Left renal cortex interstitium (tissue), 4 donors: Measurements from ENCODE around the gene CNOT4. TPM values are rescaled to one million over a fixed set of nuclear protein-coding genes. Genes with fewer than 3 reads are reported as not detected.

Source experiments
- DNase-seq, 4 donors: peaks; one replicate each; pipeline ENCODE4 v3.0.0-alpha.2; 2013; ENCODE audit warnings: low read depth in 4 of 4, low spot score in 2 of 4, missing footprints in 1 of 4
- polyA plus RNA-seq, 4 donors: library from polyadenylated mRNA; unstranded; fragments of 120-200 nt; gene quantifications; one replicate each; pipeline ENCODE4 v1.2.1, GENCODE V29; 2013; ENCODE audit not compliant: insufficient read length in 4 of 4

The CNOT4 gene
- polyA plus RNA-seq, 4 donors, result 29.2 to 35.7 (median 33.9) TPM

DNA sequence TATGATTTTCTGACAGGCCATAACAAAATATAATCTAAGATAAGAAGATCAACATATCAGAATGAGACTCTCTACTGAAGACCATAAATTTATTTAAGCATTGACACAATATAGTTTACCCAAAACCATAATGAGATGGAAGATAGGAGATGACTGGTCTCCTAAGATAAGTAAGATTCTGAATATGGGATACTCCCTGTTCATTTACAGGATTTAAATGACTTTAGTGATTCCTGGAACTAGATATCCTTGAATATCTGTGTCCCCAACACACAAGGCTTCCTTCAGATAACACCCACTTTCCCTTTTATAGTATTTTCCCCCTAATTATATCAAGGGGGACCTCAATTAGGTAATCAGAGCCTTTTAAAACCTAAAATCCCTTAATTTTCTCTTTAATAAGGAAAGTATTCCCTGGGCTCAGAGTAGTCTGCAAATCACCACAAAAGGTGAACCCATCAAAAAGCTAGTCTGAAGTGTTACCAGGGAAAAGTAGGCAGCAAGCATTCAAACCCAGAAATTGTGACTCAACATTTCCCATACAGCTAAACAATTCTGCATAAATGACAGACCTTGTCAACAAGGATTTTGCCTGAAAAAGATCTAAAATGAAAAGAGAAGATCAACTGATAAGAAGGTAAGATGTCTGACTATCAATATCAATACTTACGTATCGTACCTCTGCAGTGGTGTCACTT, 99.9 kb downstream of the CNOT4 start:
- DNase-seq, result no peak

- DNase-seq, result no peak
Measured at GRCh38 chr7:135407884-135408283, 102.0 kb downstream of the CNOT4 start.

DNA sequence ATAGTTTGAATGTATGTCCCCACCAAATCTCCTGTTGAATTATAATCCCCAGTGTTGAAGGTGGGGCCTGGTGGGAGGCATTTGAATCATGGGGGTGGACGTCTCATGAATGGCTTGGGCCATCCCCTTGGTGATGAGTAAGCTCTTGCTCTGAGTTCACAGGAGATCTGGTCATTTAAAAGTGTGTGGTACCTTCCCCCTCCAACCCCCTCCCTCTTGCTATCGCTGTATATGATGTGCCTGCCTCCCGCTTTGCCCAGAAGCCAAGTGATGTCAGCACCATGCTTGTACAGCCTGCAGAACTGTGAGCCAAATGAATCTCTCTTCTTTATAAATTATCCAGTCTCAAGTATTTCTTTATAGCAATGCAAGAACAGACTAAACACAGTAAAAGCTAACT, 103.0 kb downstream of the CNOT4 start:
- DNase-seq, result no peak

GRCh38 chr7:135405969-135406368, 103.9 kb downstream of the CNOT4 start:
- no peak for DNase-seq

DNA sequence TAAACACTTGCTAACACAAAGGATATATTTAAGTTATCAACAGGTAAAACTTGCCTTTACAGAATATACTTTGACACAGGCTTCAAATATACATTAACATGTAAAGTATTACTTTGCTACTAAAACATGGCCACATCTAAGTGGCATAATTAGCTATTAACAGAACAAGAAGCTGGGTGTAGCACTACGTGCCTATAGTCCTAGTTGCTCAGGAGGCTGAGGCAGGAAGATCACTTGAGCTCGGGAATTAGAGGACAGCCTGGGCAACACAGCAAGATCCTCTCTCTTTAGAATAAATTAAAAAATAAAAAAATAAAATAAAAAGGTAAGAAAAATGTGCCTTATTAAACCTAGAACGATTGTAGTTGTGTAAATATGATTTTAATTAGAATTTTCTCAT, 106.6 kb downstream of the CNOT4 start:
- no peak for DNase-seq

GRCh38 chr7:135397689-135398088, 112.2 kb downstream of the CNOT4 start:
- DNase-seq, result no peak

- no peak for DNase-seq
Measured at GRCh38 chr7:135392701-135393100, 117.2 kb downstream of the CNOT4 start.

DNA sequence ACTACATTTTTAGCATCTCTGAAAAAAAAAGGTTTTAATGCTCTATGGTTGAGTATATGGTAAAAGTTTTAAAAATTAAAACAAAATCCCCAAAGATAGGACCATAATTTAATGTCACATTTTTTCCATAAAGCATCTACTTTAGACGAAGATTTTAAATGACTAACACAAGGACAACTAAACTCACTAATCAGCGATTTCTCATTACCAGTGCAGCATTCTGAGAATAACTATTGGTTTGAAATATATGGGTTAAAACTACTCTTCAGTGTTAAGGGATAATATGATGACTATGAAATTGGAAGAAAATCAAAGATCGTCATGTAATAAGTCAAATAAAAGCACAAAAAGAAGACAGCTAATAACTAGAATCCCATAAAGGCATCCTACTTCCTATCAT, 118.4 kb downstream of the CNOT4 start:
- DNase-seq, result no peak

GRCh38 chr7:135390829-135391228, 119.1 kb downstream of the CNOT4 start:
- DNase-seq, result no peak

DNA sequence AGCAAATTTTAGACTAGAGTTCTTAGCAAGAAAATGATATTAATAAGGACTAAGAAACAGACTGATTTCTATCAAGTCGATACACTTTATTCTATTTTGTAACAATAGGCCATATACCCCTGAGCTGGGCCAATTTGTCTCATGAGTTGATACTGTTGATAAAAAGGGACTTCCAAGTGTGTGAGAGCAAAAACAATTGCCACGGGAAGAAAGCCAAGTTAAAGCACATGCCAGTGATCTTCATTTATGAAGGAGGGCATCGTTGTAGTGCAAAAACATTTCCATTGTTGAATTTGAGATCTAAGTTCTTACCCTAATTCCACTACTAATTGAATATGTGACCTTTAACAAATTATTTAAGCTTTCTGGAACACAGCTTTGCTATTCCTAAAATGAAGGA, 119.9 kb downstream of the CNOT4 start:
- no peak for DNase-seq

GRCh38 chr7:135388616-135389015, 121.3 kb downstream of the CNOT4 start:
- no peak for DNase-seq

DNA sequence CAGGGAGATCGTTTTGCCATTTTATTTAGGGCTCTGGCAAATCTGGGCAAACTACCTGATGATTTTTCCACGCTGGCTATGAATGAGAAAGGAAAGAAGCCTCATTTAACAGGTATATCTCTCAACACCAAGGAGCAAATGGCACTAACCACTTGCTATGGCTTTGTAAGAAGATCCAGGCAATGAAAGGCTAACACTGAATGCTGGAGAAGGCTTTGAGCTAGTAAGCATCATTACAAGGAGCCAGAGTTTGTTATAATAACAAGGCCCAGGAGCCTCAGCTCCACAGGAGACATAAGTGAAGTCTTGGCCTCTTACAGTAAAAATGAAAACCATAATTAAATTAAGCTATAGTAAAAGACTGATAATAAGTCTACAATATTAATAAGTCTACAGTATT, 123.1 kb downstream of the CNOT4 start:
- DNase-seq, result no peak

DNA sequence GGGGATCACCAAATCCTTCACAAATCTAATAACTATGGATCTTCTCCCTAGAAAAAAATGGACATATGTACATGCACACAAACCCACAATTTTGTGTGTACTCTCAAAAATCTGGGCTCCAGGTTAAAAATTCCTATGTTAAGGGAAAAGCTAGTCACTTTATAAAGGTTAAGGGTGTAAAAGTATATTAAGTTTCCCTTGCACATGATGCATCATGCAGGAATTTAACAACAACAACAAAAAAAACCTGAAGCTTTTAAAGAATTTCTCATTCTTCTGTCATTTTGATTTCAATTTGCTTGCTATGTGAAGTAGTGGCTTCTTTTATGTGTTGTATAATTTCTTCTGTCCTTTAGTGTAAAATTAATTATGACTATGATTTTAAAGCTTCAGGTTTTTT, 123.7 kb downstream of the CNOT4 start:
- no peak for DNase-seq

DNA sequence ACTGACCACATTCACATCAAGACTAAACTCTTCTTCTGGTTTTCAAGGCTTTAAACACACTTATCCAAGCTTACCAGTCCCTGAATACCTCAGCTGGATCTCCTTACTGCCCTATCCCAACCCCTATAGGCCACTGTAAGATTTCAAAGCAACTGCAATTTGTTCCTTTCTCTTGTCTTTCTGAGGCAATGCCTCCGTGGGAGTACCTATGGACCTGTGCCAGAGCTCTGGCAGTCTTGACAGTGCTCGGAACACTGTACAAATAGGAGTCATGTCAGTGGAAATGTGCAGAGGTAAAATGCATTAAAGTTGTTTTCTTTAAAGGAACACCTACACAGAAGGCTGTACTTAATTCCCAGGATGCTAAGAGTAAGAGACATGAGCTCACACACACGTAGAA, 124.7 kb downstream of the CNOT4 start:
- no peak for DNase-seq

DNA sequence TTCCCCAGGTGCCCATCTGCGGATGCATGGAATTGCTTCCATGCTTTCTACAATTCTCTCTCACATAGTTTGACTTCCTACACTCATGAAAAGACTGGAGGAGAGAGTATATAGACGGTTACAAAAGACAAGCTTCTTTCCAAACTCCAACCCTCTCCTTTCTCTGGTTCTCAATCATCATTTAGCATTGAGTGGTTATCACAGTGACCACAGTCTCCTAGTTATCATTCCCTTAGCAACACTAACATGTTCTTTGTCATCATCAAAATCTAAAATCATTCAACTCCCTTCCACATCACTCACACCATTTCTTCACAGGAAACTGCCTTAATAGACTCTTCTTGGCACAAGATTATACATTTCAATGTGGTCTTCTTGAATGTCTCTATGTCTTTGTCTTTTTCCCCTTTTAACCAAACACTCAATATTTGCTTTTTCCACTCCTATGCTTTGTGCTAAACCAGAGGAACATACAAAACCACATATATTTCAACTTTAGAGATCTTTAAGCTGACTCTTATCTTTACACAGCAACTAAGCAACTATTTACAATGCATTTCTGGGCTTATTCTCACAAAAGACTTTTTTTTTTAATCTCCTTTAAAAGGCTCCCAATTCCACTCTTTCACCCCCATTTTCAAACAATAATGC, 126.3 kb downstream of the CNOT4 start:
- no peak for DNase-seq

- DNase-seq, result no peak
Measured at GRCh38 chr7:135382173-135382572, 127.7 kb downstream of the CNOT4 start.

- no peak for DNase-seq
Measured at GRCh38 chr7:135381369-135381768, 128.5 kb downstream of the CNOT4 start.

GRCh38 chr7:135380351-135380750, 129.6 kb downstream of the CNOT4 start:
- DNase-seq, result no peak

DNA sequence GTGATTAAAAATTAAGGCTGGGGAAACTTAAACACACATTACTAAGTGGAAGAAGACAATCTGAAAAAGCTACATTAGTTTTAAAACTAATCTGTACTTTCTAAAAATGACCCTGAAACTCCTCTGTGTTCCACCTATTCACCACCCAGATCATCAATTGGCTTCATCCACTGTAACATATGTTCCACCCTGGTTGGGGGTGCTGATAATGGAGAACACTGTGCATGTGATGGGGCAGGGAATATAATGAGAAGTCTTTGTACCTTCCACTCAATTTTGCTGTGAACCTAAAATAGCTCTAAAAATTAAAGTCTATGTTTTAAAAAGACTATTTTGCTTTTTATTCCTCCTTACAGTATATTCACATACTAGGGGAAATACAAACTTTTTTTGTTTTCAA, 132.7 kb downstream of the CNOT4 start:
- DNase-seq, result no peak

DNA sequence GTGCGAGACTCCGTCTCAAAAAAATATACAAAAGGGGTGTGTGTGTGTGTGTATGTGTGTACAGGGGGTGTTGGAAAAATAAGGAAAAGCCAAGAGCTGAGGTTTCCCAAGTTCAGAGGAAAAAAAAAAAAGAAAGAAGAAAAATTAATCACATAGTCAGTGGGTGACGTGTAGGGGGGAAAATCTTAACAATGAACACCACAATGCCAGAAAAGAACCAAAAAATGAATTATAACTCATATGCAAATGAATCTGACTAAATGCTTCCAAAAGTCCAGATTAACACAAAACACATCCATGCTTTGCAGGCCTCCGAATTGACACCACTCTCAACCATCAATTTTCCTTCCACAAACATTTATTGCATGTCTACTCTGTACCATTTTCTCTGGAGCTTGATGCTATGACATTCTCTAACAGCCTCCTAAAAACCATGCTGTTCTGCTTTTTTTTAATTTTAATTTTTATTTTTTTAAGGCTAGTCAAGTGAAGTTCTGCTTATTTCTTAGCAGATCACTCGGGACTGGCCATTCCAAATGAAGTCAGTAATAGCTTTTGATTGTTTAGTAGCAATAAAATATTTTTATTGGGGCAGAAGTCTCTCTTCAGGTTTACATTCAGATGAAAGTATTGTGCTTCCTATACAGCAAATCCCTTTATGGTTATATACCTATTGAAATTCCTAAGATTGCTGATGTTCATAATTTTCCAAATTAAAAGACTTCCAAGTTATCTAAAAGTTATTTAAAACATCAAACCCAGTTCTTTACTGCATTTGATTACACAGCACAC, 133.8 kb downstream of the CNOT4 start:
- no peak for DNase-seq

GRCh38 chr7:135374736-135375135, 135.2 kb downstream of the CNOT4 start:
- DNase-seq, result no peak

GRCh38 chr7:135372222-135372621, 137.7 kb downstream of the CNOT4 start:
- no peak for DNase-seq
